Common myeloid progenitor, CD34-positive (primary cell): Measurements from ENCODE around the gene KCTD21.
"Not testable (repeated sequence)": the region's sequence is repeated elsewhere in the genome, so short reads cannot be mapped to it uniquely, and the experiment has no call there.

Experiments
- CTCF ChIA-PET: fragments of 350-600 bp; sonication (Branson Sonifier 250); formaldehyde crosslinking; loops from one replicate; lab custom pipeline; 2021; ENCODE audit warnings: antibody characterized with exemption; lab: Charles Lee
- POLR2A ChIA-PET: fragments of 350-600 bp; sonication (Branson Sonifier 250); formaldehyde crosslinking; loops from one replicate; lab custom pipeline; 2021; ENCODE audit warnings: antibody characterized with exemption; lab: Charles Lee
- DNase-seq, 3 donors: peaks; one replicate each; pipeline versions ENCODE4 v3.0.0 to v3.0.0-alpha.2; 2013
- H3K27ac ChIP-seq, 2 experiments: 1 replicate in 1 of 2; 2 replicates in 1 of 2; pipeline ENCODE4 v1.7.0; 2013; ENCODE audit warnings: inconsistent platforms in 2 of 2, low read length in 2 of 2, mild to moderate bottlenecking in 2 of 2, low read depth in 1 of 2, moderate library complexity in 1 of 2; ENCODE audit not compliant: severe bottlenecking in 2 of 2, insufficient read depth in 1 of 2, poor library complexity in 1 of 2
- H3K27me3 ChIP-seq, 5 experiments: replicated peaks in 2 of 5; 1 replicate in 3 of 5; 2 replicates in 2 of 5; pipeline versions ENCODE4 v1.6.1 to v1.7.0; 2013; ENCODE audit warnings: low read length in 4 of 5, mild to moderate bottlenecking in 2 of 5, moderate library complexity in 2 of 5, inconsistent platforms in 1 of 5; ENCODE audit not compliant: insufficient read depth in 5 of 5, control insufficient read depth in 4 of 5
- H3K36me3 ChIP-seq, 4 experiments: 1 replicate in 2 of 4; 2 replicates in 2 of 4; pipeline versions ENCODE4 v1.6.1 to v1.7.0; 2013; ENCODE audit warnings: low read length in 3 of 4, control low read depth in 1 of 4, mild to moderate bottlenecking in 1 of 4; ENCODE audit not compliant: control insufficient read depth in 4 of 4, insufficient read depth in 4 of 4
- H3K4me1 ChIP-seq, 4 experiments: 1 replicate in 3 of 4; 2 replicates in 1 of 4; pipeline versions ENCODE4 v1.6.1 to v1.7.1; 2013; ENCODE audit warnings: low read length in 3 of 4, mild to moderate bottlenecking in 3 of 4, control low read depth in 1 of 4, inconsistent platforms in 1 of 4, moderate library complexity in 1 of 4; ENCODE audit not compliant: control insufficient read depth in 4 of 4, insufficient read depth in 4 of 4; ENCODE audit errors: control extremely low read depth in 1 of 4
- H3K4me3 ChIP-seq, 7 experiments: 1 replicate in 4 of 7; 2 replicates in 3 of 7; pipeline versions ENCODE4 v1.5.1 to v1.7.0; 2013; ENCODE audit warnings: mild to moderate bottlenecking in 7 of 7, low read length in 6 of 7, moderate library complexity in 6 of 7, inconsistent platforms in 2 of 7, low read depth in 2 of 7, control low read depth in 1 of 7; ENCODE audit not compliant: insufficient read depth in 4 of 7, control insufficient read depth in 1 of 7; ENCODE audit errors: extremely low read depth in 1 of 7
- H3K9me3 ChIP-seq, 5 experiments: 1 replicate in 4 of 5; 2 replicates in 1 of 5; pipeline versions ENCODE4 v1.6.1 to v1.7.1; 2013; ENCODE audit warnings: low read length in 4 of 5, mild to moderate bottlenecking in 2 of 5, inconsistent platforms in 1 of 5, low read depth in 1 of 5, moderate library complexity in 1 of 5; ENCODE audit not compliant: control insufficient read depth in 4 of 5, insufficient read depth in 2 of 5; ENCODE audit errors: control extremely low read depth in 1 of 5
- WGBS: methylation state at CpG from one replicate; pipeline ENCODE4 v1.1.5; 2013; ENCODE audit not compliant: insufficient coverage; 5-methylcytosine and 5-hydroxymethylcytosine counted together

Gene KCTD21

GRCh38 chr11:78223320-78223954 lies 35.0 kb upstream of the KCTD21 start:
- H3K27me3 ChIP-seq = no peaks in the 10 kb centered on the region
- POLR2A ChIA-PET = no interaction called here
- 90% methylated on average over 8 of the region's 9 CpGs for WGBS
- no peak overlapping the region for H3K4me3 ChIP-seq
- H3K9me3 ChIP-seq = no peaks in the 10 kb centered on the region
- H3K4me1 ChIP-seq = peaks cover under 1 to 10% (median 5%) of the 10 kb centered on the region in 4 experiments
- CTCF ChIA-PET = interaction anchor here (6.5 kb wide), 1 partner anchor 341 kb away, joined by 67 read pairs; no protein-coding TSS in a partner anchor
- H3K27ac ChIP-seq = no peak overlapping the region
- no peak for DNase-seq
- H3K36me3 ChIP-seq = peaks cover 32 to 81% (median 62%) of the 10 kb centered on the region in 4 experiments

DNA sequence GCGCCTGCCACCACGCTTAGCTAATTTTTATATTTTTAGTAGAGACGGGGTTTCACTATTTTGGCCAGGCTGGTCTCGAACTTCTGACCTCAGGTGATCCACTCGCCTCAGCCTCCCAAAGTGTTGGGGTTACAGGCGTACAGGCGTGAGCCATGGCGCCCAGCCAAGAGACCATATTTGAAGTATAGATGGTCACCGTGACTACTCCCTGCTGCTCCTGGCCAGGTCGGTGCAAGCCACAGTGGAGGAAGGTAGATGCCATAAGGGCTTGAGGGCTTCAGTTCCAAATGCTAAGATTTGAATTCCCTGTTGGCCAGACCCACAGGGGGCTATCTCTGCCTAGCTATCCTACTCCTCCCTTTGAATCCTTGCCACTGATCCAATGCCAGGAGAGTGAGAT lies 34.3 kb upstream of the KCTD21 start:
- DNase-seq = not testable (repeated sequence)

GRCh38 chr11:78221396-78222315 lies 33.2 kb upstream of the KCTD21 start:
- CTCF ChIA-PET = interaction anchor here (1.3 to 1.7 kb wide), 3 partner anchors 197 to 344 kb away, joined by 3 to 5 read pairs (median 3); no protein-coding TSS in a partner anchor
- Histone ChIP-seq H3K4me3 (no peak overlapping the region), H3K27ac (no peak overlapping the region), H3K4me1 (no peaks in the 10 kb centered on the region), H3K9me3 (no peaks in the 10 kb centered on the region), H3K36me3 (peaks cover 34 to 95% (median 76%) of the 10 kb centered on the region in 4 experiments), H3K27me3 (no peaks in the 10 kb centered on the region)
- no peak for DNase-seq
- WGBS = 97% methylated on average over 6 of the region's 13 CpGs
- POLR2A ChIA-PET = no interaction called here

More for the DNA sequence above, 34.3 kb upstream of the KCTD21 start:
- CTCF ChIA-PET = interaction anchor here (1.7 kb wide), 1 partner anchor 343 kb away, joined by 3 read pairs; no protein-coding TSS in a partner anchor
- H3K27me3 ChIP-seq, POLR2A ChIA-PET, H3K4me1 ChIP-seq, H3K27ac ChIP-seq, H3K9me3 ChIP-seq, H3K4me3 ChIP-seq: not testable (repeated sequence)
- WGBS = 87% methylated on average over 10 of the region's 10 CpGs
- H3K36me3 ChIP-seq = peaks cover 34 to 88% (median 68%) of the 10 kb centered on the region in 4 experiments

GRCh38 chr11:78220218-78221157 lies 32.1 kb upstream of the KCTD21 start:
- peaks cover 31 to 95% (median 75%) of the 10 kb centered on the region in 4 experiments for H3K36me3 ChIP-seq
- POLR2A ChIA-PET = interaction anchor here (0.6 kb wide), 1 partner anchor 32 kb away, joined by 7 read pairs; the partner anchor contains the start of gene KCTD21
- no peak overlapping the region for H3K27ac ChIP-seq
- H3K4me1 ChIP-seq = no peaks in the 10 kb centered on the region
- CTCF ChIA-PET = interaction anchor here (1.0 to 2.1 kb wide), 5 partner anchors 8 to 344 kb away, joined by 3 to 10 read pairs (median 5); no protein-coding TSS in a partner anchor
- H3K27me3 ChIP-seq = no peaks in the 10 kb centered on the region
- no peak overlapping the region for H3K4me3 ChIP-seq
- WGBS = 98% methylated on average over 13 of the region's 14 CpGs
- no peaks in the 10 kb centered on the region for H3K9me3 ChIP-seq
- no peak for DNase-seq

GRCh38 chr11:78219493-78220217 lies 31.2 kb upstream of the KCTD21 start:
- CTCF ChIA-PET = interaction anchor here (1.0 to 2.1 kb wide), 4 partner anchors 9 to 345 kb away, joined by 3 to 10 read pairs (median 5); no protein-coding TSS in a partner anchor
- H3K27ac ChIP-seq = no peak overlapping the region
- DNase-seq = no peak
- no peaks in the 10 kb centered on the region for H3K27me3 ChIP-seq
- WGBS = 96% methylated on average over 6 of the region's 7 CpGs
- peaks cover 0 to 1% (median under 1%) of the 10 kb centered on the region in 4 experiments for H3K4me1 ChIP-seq
- no peaks in the 10 kb centered on the region for H3K9me3 ChIP-seq
- peaks cover 25 to 92% (median 72%) of the 10 kb centered on the region in 4 experiments for H3K36me3 ChIP-seq
- no peak overlapping the region for H3K4me3 ChIP-seq
- POLR2A ChIA-PET = no interaction called here
